Activated CD4-positive, alpha-beta T cell treated with anti-CD3 and anti-CD28 coated beads, Interleukin-2, Interleukin-6, amounts not matched to agents 100 ng/mL and 50 ng/mL, durations not matched to agents 16 hours and 8 hours (primary cell): ENCODE measurements around the gene PARVA.

Experiments
- DNase-seq: peaks from one replicate; pipeline ENCODE4 v3.0.0-alpha.2; 2020

The PARVA gene

DNA sequence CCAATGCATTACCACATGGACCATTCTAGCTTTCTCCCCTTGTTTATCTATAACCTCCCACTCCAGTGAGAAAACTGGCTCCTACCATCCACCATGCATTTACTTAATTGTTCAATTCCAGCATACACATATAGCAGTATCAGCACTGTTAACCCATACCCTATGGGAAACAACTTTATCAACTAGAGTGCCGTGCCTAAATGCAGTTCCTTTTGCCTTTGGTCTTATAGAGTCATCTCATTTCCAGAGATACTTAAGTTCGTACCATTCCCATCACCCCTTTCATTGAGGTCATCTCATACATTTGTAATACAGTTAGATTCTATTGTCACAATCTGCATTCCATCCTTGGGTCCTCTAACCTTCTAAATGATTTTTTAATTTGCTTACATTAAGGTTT is 86.9 kb downstream of the PARVA start:
- no peak for DNase-seq

DNA sequence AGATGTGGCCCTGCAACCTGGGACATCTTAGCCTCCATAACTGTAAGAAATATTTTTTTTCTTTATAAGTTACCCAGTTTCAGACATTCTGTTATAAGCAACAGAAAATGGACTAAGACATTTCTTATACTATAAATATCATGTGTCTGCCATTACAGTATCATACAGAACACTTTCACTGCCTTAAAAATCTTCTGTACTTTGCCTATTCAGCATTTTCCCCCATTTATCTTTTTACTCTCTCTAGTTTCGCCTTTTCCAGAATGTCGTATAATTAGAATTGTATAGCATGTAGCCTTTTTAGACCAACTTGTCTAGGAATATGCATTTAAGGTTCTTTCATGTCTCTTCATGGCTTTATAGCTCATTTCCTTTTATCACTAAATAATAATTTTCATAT is 88.0 kb downstream of the PARVA start:
- DNase-seq: no peak

DNA sequence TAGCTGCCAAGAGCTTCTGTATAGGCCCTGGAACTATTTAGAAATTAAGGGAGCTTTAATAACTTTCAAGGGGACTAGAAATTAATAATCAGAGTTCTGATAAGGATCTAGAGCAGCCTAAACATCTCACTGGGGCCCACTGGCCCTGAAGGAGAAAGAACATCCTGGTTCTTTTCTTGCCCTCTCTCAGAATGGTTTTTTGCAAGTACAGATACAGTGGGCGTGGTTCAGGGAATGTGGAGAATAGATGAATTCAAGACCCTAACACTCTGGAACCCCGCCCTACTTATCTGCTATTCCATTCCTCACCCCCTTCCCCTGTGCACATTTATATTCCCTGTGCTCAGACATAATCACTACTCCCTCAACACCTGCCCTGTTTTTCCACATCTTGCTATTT is 90.2 kb downstream of the PARVA start:
- DNase-seq: no peak

DNA sequence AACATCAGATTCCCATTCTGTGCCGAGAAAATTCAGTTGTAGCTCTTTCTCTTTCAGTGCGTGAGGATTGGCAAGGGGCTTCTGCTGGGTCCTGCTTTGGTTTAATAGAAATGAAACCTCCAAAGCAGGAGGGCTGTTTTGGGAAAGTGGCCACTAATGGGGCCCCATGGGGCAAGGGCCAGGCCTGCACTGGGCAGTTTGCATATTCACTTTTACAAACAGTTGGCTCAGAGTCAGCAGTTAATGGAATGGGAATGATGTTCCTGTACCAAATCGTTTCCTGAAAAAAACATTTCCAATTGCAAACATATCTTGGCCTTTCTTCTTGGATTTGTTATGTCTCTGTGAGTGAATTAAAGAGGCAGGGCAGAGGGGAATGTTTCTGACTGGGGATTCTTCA is 92.1 kb downstream of the PARVA start:
- DNase-seq: no peak

DNA sequence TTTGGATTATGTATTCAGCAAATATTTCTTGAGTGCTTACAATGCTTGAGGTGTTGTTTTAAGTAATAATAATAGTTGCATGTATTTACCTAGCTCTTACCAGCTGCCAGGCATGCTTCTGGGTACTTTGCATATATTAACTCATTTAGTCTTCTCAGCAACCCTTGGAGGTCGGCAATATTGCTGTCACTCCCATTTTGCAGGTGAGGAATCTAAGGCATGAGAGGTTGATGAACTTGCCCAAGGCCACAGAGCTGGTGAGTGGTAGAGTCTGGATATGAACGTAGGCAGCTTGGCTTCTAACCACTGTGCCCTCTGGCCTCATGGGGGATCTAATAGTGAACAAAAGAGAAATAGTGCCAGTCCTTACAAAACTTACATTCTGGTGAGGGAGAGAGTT is 92.9 kb downstream of the PARVA start:
- DNase-seq: no peak

DNA sequence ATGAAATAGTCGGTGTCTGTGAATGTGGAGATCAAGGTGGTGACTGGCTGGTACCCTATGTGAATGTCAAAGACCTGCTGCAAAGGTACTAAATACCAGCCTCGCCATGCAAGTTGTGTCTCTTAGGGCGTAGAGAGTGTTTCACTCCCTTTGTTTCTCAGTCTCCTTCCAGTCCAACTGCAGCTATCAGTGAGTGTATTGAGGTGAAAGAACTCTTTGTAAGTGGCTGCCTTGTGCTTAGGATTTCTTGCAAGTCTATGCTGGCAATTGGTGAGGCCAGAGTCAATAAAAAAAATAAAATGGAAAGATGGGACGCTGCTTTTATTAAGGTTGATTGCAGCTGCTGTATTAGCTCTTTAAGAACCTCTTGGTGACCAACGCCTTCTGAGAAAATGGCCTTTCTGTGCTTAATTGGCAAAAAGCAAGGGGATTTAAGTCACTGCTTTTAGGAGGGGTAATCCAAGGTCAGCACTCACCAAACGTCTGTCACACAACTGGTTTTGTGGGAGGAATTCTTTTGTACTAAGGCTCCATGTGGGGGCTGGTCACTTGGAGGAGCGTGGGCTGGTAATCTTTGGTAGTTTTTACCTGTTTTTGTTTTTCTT is 95.1 kb downstream of the PARVA start:
- no peak for DNase-seq

DNA sequence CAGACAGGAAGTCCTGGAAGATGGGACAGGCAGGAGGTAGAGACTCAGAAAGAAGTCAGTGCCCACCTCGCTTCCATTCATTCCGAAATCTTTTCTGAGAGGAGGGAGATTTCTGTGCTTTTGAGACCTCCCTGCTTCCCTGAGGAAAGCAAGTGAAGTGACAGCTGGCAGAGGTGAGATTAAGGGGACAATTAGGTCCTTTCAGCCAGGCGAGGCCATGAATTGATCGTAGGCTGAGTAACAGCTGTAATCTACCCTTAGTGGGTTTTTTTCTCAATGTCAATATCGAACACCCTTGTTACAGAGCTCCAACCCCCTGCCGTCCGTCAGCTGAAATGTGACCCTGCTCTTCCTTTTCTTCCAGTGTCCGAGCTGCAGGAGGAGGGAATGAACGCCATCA is 96.0 kb downstream of the PARVA start:
- DNase-seq: no peak

DNA sequence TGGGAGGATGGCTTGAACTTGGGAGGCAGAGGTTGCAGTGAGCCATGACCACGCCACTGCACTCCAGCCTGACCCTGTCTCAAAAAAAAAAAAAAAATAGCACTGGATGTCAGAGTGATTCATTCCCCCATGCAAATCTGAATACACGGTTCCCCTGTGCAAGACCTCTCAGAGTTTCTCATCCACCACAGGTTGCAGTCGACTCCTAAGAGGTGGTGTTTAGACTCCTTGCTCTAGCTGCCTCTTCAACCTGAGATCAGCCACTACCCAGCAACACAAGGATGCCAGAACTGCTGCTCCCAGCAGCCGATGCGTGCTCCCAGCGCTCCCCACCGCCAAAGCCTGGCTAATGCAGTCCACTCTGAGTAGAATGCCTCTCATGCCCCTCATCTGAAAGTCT is 97.5 kb downstream of the PARVA start:
- DNase-seq: no peak

DNA sequence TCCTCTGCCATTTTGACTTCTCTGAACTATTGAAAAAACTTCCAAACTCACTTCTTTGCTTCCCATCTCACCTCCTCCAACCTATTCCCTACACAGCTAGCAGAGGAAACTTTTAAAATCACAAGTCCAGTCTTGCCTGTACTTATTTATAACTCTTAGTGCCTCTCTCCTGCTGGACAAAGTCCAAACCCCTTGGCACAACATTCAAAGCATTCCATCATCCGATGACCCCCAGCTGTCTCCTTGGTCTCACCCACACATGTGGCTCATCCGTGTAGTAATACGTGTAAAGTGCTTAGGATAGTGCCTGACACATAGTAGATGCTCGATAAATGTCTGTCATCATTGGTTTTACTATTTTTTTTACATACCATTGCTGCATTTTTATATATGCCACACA is 101.4 kb downstream of the PARVA start:
- no peak for DNase-seq

DNA sequence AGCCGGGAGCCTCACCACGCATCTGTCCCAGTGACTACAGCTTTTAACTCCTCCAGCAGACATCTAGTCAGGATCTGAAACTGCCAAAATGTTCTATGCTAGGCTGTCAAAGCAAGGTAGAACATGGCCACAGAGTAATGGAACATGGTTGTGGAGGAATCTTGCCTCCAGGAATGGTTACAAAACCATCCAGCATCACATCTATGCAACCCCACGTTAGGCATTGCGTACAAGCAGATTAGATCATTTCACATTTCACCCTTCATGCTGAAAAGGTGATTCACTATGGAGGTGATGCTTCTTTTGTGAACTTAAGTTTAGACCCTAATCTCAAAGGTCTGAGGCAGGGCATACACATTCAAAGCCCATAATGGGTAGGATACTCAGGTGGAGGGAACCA is 103.0 kb downstream of the PARVA start:
- DNase-seq: no peak

DNA sequence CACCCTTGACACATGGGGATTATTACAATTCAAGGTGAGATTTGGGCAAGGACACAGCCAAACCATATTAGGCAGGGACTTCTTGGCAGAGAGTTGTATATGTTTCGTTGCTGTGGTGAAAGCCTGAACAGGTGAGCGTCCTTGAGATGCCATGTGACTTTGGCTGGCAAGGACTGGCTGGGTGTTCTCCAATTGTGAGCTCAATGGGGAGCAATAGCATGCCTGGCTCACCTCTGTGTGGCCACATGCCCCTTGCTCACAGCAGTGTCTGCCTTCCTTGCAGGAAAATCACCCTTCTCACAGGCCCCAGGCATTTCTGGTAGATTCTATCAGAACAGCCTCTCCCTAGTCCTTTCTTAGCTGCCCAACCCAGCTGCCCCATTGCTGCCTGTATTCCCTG is 105.5 kb downstream of the PARVA start:
- no peak for DNase-seq

DNA sequence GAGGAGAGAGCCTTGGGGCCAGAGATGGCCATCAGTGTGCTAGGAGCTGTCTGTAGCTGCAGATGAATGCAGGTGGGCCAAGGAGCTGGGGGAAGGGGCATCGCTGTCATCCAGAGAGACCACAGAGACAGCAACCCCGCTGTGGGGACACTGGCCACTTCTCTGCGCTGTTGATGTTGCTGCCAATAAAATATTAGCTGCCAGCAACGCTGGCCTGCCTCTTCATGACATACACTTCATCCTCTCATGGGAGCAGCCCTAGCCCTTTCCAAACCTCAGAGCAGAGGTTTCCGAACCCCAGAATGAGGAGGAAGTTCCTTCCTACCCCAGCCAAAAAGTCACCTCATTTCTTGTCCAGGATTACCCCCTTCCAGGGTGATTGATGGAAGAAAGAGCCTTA is 106.2 kb downstream of the PARVA start:
- DNase-seq: no peak

DNA sequence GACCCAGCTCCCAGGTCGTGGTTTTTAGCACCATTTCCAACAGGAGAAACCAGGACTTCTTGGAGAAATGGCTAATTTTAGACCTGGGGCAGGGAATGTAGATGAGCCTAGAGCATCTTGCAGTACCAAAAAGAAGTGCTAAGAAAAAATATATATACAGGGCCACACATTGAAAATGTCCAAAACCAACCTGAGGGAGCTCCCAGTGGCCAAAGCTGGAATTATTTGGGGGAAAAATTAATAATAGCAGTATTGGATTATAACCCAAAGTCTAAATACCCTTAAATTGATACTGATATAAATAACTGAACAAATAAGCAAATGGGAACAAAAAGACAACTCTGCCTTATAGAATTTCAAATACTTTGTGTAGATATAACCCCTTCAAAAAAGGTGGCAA is 108.0 kb downstream of the PARVA start:
- no peak for DNase-seq

DNA sequence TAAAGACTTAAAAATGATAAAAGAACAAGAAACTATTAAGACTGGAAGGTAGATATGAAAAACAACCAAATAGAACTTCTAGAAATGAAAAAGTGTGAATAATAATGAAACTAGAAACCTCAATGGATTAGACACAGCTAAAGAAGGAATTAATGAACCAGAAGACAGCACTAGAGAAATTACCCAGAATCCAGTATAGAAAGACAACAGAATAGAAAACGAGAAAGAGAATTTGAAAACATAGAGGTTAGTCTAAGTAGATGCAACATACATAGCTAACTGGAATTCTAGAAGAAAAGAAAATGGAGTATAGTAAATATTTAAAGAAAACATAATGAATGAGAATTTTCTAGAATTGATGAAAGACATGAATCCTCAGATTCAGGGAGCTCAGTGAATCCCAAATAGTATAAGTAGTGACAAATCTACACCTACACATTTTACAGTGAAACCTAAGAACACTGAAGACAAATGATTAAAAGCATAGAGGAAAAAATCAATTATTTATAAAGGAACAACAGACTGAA is 111.9 kb downstream of the PARVA start:
- DNase-seq: no peak

DNA sequence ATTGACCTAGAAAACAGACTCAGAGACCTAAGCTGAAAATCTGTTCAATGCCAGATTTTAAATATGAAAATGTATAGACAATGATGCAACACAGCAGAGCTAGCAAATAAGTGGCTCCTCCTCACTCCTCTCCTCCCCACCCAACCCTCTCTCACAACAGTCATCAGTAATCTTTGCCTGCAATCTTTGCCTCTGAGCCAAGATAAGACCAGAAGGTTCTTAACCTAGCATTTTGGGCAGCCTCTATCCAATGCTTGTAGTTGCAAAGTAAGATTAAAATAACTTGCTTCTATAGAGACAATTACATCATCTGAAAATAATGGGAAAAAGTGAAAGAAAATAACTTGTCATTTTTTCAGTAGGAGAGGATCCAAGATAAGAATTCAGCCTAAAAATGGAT is 117.3 kb downstream of the PARVA start:
- no peak for DNase-seq

DNA sequence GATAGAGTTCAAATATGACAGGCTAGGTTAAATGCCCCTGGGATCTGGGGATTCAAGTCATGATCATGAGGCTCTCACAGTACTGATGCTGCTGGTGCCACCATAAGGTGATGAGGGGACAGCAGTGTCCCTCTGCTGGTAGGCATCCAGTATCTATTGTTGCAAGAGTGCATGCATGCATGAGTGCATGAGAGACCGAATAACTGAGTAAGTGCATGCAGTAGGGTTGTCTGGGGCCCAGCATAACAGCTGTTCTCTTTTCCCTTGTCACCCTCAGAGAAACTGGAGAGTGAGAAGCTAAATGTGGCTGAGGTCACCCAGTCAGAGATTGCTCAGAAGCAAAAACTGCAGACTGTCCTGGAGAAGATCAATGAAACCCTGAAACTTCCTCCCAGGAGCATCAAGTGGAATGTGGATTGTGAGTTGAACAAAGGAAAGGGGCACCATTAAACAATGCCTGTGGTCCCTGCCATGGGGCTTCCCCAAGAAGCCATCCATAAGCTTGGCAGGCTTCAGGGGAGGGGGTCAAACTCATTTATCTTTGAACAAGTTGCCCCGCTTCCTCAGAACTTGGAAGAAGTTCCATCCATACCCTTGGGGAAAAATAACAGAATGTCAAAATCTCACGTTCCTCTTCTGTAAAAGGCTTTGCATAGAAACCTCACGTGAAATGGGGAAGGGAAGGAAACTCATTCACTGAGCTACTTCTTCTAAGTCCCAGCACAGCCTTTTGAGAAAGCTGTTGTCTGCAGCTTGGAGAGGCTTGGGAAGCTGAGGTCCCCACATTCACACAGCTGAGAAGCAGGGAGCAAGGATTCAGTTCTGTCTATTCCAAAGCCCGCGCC is 119.0 kb downstream of the PARVA start:
- DNase-seq: no peak

DNA sequence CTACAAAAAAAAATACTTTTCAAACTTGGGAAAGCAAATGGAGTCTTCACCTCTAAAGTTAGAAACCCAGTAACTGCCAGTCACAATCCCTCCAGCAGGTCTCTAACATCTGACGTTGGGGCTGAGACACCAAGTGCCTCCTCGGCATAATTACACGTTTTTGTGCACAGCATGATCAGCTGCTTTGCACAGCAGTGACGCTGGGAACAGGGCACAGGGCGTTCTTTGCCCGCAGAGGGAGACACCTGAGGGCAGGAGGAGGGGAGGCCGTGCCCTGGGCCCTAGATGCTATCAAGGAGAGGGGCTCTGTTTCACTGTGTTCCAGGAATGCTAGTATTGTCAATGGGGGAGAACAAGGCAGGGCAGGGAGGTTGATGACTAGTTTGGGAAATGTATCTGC is 120.1 kb downstream of the PARVA start:
- DNase-seq: no peak

DNA sequence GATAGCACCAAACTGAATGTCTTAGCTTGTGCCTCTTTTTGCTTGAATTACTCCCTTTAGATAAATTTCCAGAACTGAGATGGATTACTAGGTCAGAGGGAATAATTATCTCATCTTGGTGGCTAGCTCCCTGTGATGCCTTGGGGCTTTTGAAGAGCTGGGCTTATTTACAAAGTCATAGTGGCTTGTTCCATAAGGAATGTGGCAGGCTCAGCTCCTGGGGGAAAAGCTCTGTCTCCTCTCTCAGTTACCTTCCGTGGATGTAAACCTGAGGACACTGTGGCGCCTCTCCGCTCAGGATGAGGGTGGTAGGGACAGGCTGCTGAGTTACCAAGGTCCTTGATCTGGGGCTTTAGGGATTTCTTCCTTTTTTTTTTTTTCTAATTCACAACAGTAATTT is 121.7 kb downstream of the PARVA start:
- DNase-seq: no peak

DNA sequence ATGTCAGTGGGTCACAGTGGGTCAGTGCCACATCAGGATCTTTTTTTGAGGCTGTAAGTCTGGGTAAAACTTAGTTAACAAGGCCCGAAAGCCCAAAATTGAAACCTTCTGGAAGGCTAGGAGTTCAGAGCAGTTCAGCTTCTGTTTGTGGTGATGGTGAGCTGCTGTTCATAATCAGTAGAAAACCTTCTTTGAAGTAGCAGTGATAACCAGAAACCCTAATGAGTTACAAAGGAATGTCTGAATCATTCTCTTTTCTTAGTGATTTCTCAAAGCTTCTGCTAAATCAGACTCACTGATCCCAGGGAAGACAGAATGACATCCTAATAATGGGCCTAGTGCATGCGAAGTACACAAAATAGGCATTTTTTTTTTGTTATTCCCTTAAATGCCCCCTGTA is 124.7 kb downstream of the PARVA start:
- DNase-seq: no peak

DNA sequence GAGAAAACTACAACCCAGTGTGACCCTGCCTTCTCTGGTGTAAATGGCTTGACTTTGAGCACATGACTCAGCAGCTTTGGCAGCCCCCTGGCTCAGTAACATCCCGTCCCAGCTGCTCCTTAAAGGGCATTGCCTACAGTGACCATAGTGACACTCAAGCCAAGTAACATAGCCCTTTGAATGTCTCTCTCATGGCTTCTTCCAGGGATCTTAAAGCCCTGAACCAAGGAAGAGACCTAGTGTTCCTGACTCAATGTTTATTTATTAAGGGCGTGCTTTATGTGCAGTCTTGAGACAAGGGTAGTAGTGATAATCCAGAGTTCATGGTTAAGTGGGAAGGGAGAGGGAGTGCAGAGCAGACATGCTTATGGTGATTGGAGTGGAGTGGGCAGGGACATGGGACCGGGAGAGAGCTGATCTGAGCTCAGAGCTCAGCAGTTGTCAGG is 125.7 kb downstream of the PARVA start:
- DNase-seq: no peak

DNA sequence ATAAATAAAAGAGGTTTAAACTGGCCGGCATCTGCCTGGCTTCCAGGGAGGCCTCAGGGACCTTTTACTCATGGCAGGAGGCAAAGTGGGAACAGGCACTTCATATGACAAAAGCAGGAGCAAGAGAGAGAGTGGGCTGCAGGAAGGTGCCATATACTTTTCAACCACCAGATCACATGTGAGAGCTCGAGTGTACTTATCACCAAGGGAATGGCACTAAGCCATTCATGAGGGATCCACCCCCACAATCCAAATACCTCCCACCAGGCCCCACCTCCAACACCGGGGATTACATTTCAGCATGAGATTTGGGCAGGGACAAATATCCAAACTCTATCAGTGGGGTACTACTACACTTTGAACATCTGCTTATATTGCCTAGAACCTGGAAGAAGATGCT is 126.5 kb downstream of the PARVA start:
- no peak for DNase-seq

DNA sequence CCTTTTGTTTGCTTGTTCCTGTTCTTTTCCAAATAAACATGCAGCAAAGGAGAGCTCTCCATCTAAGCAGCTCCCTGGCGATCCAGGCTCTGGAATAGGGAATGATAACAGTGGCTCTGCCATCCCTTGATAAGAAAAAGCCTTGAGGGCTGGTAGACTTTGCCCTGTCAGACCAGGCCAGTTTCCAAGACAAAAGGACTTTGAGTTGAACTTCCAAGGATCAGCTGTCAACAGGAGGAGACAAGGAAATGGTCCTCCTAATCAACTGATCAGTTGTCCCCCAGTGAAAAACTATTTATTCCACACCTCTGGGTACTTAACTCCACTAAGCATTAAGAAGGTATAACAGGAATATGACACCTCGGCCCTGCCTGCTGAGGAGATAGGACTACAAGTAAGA is 127.8 kb downstream of the PARVA start:
- DNase-seq: no peak

DNA sequence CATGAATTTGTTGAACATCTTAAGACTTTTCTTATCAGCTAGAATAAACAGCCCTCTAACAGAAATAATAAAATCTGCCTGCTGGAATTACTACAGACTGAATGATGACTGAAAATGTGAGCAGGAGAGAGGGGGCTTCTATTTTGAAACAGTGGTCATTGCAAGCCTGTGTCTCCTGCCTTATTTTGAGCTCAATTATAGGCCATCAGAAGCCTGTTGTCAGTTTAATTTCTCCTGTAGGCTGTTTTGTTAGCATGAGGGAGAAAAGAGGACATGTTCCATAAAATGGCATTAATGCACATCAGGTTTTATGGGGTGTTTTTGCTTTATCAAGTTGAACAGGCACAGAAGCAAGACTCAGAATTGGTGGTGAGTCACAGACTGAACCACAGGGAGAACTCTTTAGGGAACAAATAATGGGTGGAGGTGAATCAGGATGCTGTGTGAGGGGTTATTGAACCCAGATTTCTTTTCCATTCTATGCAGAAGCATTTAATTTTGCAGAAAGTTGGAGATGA is 129.1 kb downstream of the PARVA start:
- DNase-seq: no peak

DNA sequence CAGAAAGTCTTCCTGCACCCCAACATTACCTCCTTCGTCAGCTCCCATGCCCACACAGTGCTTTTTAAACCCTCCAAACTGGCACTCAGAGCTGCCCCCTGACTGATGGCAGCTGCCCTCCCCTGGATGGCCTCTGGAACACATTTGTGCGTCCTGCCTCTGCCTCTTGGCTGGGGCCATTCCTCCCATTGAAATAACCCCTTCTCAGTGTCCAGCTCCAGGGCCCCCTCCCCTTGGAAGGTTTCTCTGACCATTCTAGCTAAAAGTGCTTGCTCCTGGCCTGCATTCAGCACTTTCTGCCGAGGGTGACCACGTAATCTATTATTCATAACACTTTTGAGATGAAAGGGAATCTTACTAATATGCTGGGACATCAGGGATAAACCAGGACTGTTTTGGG is 130.0 kb downstream of the PARVA start:
- DNase-seq: no peak
